ENCODE data around the gene MAPK8.

DNA sequence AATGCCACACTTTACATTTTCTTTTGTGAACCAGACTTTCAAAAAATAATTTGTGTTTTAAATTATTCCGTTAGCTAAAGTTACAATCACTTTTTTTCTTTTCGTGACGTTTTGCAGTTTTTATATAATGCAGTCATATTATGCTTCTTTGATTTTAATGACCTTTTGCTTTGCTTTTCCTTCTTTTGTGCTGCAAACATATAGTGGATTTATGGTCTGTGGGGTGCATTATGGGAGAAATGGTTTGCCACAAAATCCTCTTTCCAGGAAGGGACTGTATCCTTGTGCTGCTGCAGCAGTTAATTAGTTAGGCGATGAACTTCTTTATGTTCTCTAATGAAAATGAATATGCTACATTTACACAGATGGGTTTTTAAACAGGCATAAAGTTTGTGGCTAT, 117.4 kb downstream of the MAPK8 start:
- TF ChIP-seq, protein P1, sequence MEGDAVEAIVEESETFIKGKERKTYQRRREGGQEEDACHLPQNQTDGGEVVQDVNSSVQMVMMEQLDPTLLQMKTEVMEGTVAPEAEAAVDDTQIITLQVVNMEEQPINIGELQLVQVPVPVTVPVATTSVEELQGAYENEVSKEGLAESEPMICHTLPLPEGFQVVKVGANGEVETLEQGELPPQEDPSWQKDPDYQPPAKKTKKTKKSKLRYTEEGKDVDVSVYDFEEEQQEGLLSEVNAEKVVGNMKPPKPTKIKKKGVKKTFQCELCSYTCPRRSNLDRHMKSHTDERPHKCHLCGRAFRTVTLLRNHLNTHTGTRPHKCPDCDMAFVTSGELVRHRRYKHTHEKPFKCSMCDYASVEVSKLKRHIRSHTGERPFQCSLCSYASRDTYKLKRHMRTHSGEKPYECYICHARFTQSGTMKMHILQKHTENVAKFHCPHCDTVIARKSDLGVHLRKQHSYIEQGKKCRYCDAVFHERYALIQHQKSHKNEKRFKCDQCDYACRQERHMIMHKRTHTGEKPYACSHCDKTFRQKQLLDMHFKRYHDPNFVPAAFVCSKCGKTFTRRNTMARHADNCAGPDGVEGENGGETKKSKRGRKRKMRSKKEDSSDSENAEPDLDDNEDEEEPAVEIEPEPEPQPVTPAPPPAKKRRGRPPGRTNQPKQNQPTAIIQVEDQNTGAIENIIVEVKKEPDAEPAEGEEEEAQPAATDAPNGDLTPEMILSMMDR (IDR thresholded peaks at IDR 0.05; ENCODE audit: insufficient read depth, low read depth, low read length): no peak
- TF ChIP-seq EZH2 (IDR thresholded peaks at IDR 0.05; ENCODE audit: insufficient read depth, low read length): no peak
